Stomach smooth muscle (tissue), 2 donors: Measurements from ENCODE around the gene USP32.

Experiments used
- H3K27ac ChIP-seq: one replicate; pipeline ENCODE4 v1.7.0; 2013; ENCODE audit warnings: mild to moderate bottlenecking, low read length, inconsistent platforms
- H3K27me3 ChIP-seq, 2 donors: one replicate each; pipeline ENCODE4 v1.7.0; 2013; ENCODE audit warnings: low read length in 2 of 2; ENCODE audit not compliant: insufficient read depth in 2 of 2, control insufficient read depth in 1 of 2
- H3K36me3 ChIP-seq, 2 donors: one replicate each; pipeline ENCODE4 v1.7.0; 2013; ENCODE audit warnings: low read length in 2 of 2; ENCODE audit not compliant: control insufficient read depth in 2 of 2, insufficient read depth in 2 of 2
- H3K4me1 ChIP-seq: one replicate; pipeline ENCODE4 v1.7.0; 2013; ENCODE audit warnings: low read length; ENCODE audit not compliant: control insufficient read depth, insufficient read depth
- H3K4me3 ChIP-seq, 2 donors: one replicate each; pipeline ENCODE4 v1.7.0; 2013; ENCODE audit warnings: low read length in 2 of 2
- H3K9ac ChIP-seq, 2 donors: one replicate each; pipeline ENCODE4 v1.7.0; 2013; ENCODE audit warnings: low read length in 2 of 2, mild to moderate bottlenecking in 1 of 2
- H3K9me3 ChIP-seq, 2 donors: one replicate each; pipeline ENCODE4 v1.7.0; 2013; ENCODE audit warnings: low read length in 2 of 2; ENCODE audit not compliant: control insufficient read depth in 2 of 2
- donor health status: healthy.
- donor health status: Pancreatic carcinoma.

USP32 gene

DNA sequence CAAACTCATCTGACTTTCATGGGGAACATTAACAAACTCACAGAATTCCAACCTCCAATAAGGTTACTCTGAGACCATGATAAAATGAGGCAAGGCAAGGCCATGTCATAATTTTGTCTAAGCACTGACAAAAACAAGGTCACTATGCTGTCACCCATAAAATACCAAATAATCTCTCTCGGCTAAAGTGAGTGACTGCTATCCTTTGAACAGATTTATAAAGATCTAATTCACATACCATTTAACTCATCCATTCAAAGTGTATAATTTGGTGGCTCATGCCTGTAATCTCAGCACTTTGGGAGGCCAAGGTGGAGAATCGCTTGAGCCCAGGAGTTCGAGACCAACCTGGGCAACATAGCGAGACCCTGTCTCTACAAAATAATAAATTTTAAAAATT, 262.8 kb downstream of the USP32 start:
- no peak overlapping the region for H3K4me3 ChIP-seq
- H3K9ac ChIP-seq, result no peak overlapping the region
- H3K4me1 ChIP-seq, result peaks cover 7% of the 10 kb centered on the region
- no peaks in the 10 kb centered on the region for H3K27me3 ChIP-seq
- no peaks in the 10 kb centered on the region for H3K36me3 ChIP-seq
- H3K9me3 ChIP-seq, result no peaks in the 10 kb centered on the region
- no peak overlapping the region for H3K27ac ChIP-seq
